T-helper 1 cell (primary cell): ENCODE measurements around the gene PITPNB.

Experiments
- DNase-seq, 5 donors: peaks; one replicate each; pipeline ENCODE4 v3.0.0-alpha.2; 2012 to 2020

The PITPNB gene

DNA sequence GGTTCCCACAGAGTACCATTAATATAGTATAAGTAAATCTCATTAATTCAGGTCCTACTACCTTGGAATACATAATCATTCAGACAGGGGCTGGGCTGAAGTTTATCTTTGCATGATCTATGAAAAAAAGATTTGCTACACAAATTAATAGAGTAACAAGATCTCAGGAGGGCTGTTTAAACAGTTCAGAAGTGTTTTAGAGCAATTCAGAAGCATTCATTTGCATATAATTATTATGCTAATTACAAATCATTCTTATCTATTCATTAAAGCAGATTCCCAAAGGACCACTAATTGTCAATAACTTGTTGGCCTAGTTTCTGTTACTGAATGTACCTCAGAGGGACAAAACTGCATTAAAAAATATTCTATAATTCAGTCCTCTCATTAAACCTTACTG, 40.5 kb downstream of the PITPNB start:
- no peak for DNase-seq

- no peak for DNase-seq
These were observed 41.6 kb downstream of the PITPNB start for GRCh38 chr22:27877501-27877900.

- DNase-seq: no peak
These were observed 42.4 kb downstream of the PITPNB start for GRCh38 chr22:27876684-27877083.

DNA sequence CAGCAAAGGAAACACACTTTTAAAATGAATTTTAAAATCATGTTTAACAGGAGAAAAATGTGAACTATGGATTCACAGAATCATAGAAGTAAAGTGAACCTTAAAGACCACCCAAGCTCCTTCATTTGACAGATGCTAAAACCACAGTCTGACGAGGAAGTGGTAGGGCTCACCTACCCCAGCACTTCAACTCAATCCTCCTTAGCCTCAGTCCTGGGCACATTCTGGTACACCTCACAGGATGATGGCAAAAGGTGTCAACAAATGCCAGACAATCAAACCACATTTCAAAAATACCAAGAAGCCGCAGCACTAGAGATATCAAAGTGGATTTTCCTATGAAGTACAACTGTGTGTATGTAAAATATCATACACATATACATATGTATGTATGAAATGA, 43.1 kb downstream of the PITPNB start:
- peak in 1 of 5 donors; percentile 16 for DNase-seq

- peak in 1 of 5 donors; percentile 9 for DNase-seq
These were observed 44.3 kb downstream of the PITPNB start for GRCh38 chr22:27874764-27875163.

- no peak for DNase-seq
These were observed 44.9 kb downstream of the PITPNB start for GRCh38 chr22:27874185-27874584.

GRCh38 chr22:27873472-27873871, 45.6 kb downstream of the PITPNB start:
- no peak for DNase-seq

DNA sequence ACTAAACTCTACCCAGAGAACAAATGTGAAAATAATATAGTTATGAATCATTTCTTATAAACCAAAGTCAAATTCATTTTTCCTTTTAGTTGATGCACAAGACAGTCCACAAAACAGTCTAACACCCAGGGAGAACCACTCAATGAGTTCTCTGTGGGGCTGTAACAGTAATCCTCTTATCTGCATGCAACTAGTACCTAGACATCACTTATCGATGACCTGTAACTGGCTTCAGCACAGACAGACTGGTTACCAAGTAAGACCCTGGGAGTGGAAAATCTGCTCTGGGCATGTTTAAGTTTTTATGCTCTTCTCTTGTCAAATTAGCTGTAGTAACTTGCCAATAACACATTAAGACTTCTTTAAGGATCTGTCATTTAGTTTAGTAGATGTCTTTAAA, 46.6 kb downstream of the PITPNB start:
- DNase-seq: no peak

- DNase-seq: no peak
These were observed 47.6 kb downstream of the PITPNB start for GRCh38 chr22:27871306-27872014.

GRCh38 chr22:27870234-27871191, 48.5 kb downstream of the PITPNB start:
- no peak for DNase-seq

- DNase-seq: no peak
These were observed 50.2 kb downstream of the PITPNB start for GRCh38 chr22:27868732-27869282.

GRCh38 chr22:27867953-27868731, 50.9 kb downstream of the PITPNB start:
- no peak for DNase-seq

GRCh38 chr22:27867085-27867952, 51.7 kb downstream of the PITPNB start:
- no peak for DNase-seq

- DNase-seq: no peak
These were observed 52.6 kb downstream of the PITPNB start for GRCh38 chr22:27866135-27867084.

GRCh38 chr22:27865496-27865895, 53.6 kb downstream of the PITPNB start:
- DNase-seq: no peak

GRCh38 chr22:27863556-27863955, 55.5 kb downstream of the PITPNB start:
- no peak for DNase-seq

GRCh38 chr22:27863001-27863400, 56.1 kb downstream of the PITPNB start:
- no peak for DNase-seq

GRCh38 chr22:27859336-27859735, 59.7 kb downstream of the PITPNB start:
- no peak for DNase-seq

DNA sequence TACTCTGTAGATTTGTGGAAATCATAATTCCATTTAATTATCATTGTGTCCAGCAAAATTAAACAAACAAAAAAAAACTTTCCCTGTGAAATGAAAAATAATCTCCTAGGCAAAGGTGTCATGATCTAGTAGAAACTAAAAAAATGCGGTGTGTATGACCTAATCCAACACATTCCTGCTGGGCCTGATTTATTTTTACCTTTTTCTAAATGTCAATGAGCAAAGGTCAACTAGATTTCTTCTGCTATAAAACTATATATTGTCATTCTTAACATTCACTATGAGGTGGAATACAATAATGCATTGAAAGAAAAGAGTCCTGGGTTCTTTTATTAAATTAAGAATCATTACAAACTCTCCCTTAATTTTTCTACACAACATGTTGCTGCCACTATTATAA, 60.4 kb downstream of the PITPNB start:
- DNase-seq: no peak

GRCh38 chr22:27857443-27857842, 61.6 kb downstream of the PITPNB start:
- no peak for DNase-seq

- DNase-seq: no peak
These were observed 62.7 kb downstream of the PITPNB start for GRCh38 chr22:27856386-27856785.
